Large intestine (tissue), 12 donors: Measurements from ENCODE around the gene HNF4A. TPM values are rescaled to one million over a fixed set of nuclear protein-coding genes. Genes with fewer than 3 reads are reported as not detected.

Experiments used
- DNase-seq, 2 donors: peaks; one replicate each; pipeline versions ENCODE4 v3.0.0 to v3.0.0-alpha.2; 2013
- H3K27ac ChIP-seq: one replicate; pipeline ENCODE4 v1.5.1; 2013; ENCODE audit warnings: low read length
- H3K27me3 ChIP-seq: 2 replicates; pipeline ENCODE4 v1.6.1; 2013; ENCODE audit warnings: low read length; ENCODE audit not compliant: control insufficient read depth, insufficient read depth
- H3K36me3 ChIP-seq: 2 replicates; pipeline ENCODE4 v1.6.1; 2013; ENCODE audit warnings: low read length; ENCODE audit not compliant: control insufficient read depth, insufficient read depth
- H3K4me1 ChIP-seq: one replicate; pipeline ENCODE4 v1.6.1; 2013; ENCODE audit warnings: low read length; ENCODE audit not compliant: control insufficient read depth, insufficient read depth
- H3K4me3 ChIP-seq: one replicate; pipeline ENCODE4 v1.5.1; 2013; ENCODE audit warnings: low read length
- H3K9me3 ChIP-seq: one replicate; pipeline ENCODE4 v1.6.1; 2013; ENCODE audit warnings: mild to moderate bottlenecking, low read depth, low read length, moderate library complexity; ENCODE audit not compliant: control insufficient read depth
- WGBS: methylation state at CpG from one replicate; pipeline ENCODE4 v1.1.5; 2013; ENCODE audit warnings: low lambda C conversion rate; ENCODE audit not compliant: insufficient coverage; 5-methylcytosine and 5-hydroxymethylcytosine counted together
- long read RNA-seq, 11 donors: transcript quantifications; one replicate each; lab custom pipeline, GENCODE V29; 2026
- polyA plus RNA-seq: library from polyadenylated mRNA; unstranded; fragments of 120-200 nt; gene quantifications from one replicate; pipeline ENCODE4 v1.2.1, GENCODE V29; 2013

Gene HNF4A
- 259 TPM for polyA plus RNA-seq
- long read RNA-seq, donor 1, full-length matches to known transcripts, result 20 of 33 reads
- long read RNA-seq, donor 1, partial matches to known transcripts, result 13 of 33 reads
- long read RNA-seq, donor 1, other reads (novel, unspliced or antisense), result 0 of 33 reads
- long read RNA-seq, donor 2, full-length matches to known transcripts, result 49 of 270 reads
- long read RNA-seq, donor 2, partial matches to known transcripts, result 221 of 270 reads
- long read RNA-seq, donor 2, other reads (novel, unspliced or antisense), result 0 of 270 reads
- long read RNA-seq, donor 3, full-length matches to known transcripts, result 42 of 208 reads
- long read RNA-seq, donor 3, partial matches to known transcripts, result 135 of 208 reads
- long read RNA-seq, donor 3, other reads (novel, unspliced or antisense), result 31 of 208 reads
- long read RNA-seq, donor 4, full-length matches to known transcripts, result 5 of 14 reads
- long read RNA-seq, donor 4, partial matches to known transcripts, result 9 of 14 reads
- long read RNA-seq, donor 4, other reads (novel, unspliced or antisense), result 0 of 14 reads
- long read RNA-seq, donor 5, full-length matches to known transcripts, result 20 of 20 reads
- long read RNA-seq, donor 5, partial matches to known transcripts, result 0 of 20 reads
- long read RNA-seq, donor 5, other reads (novel, unspliced or antisense), result 0 of 20 reads
- long read RNA-seq, donor 6, full-length matches to known transcripts, result 35 of 309 reads
- long read RNA-seq, donor 6, partial matches to known transcripts, result 236 of 309 reads
- long read RNA-seq, donor 6, other reads (novel, unspliced or antisense), result 38 of 309 reads
- long read RNA-seq, donor 7, partial matches to known transcripts, result 15 of 20 reads
- long read RNA-seq, donor 7, other reads (novel, unspliced or antisense), result 0 of 20 reads
- long read RNA-seq, donor 8, full-length matches to known transcripts, result 47 of 190 reads
- long read RNA-seq, donor 8, partial matches to known transcripts, result 115 of 190 reads
- long read RNA-seq, donor 8, other reads (novel, unspliced or antisense), result 28 of 190 reads
- long read RNA-seq, donor 9, full-length matches to known transcripts, result 26 of 98 reads
- long read RNA-seq, donor 9, partial matches to known transcripts, result 66 of 98 reads
- long read RNA-seq, donor 9, other reads (novel, unspliced or antisense), result 6 of 98 reads
- long read RNA-seq, donor 10, full-length matches to known transcripts, result 51 of 185 reads
- long read RNA-seq, donor 10, partial matches to known transcripts, result 100 of 185 reads
- long read RNA-seq, donor 10, other reads (novel, unspliced or antisense), result 34 of 185 reads
- long read RNA-seq, donor 11, full-length matches to known transcripts, result 23 of 244 reads
- long read RNA-seq, donor 11, partial matches to known transcripts, result 221 of 244 reads
- long read RNA-seq, donor 11, other reads (novel, unspliced or antisense), result 0 of 244 reads

- Histone ChIP-seq H3K27ac (peak within 1 kb of the TSS; percentile 96), H3K4me1 (peaks cover 28% of the 10 kb centered on the region), H3K4me3 (peak within 1 kb of the TSS; percentile 65), H3K36me3 (peaks cover 8% of the 10 kb centered on the region), H3K9me3 (no peaks in the 10 kb centered on the region), H3K27me3 (no peaks in the 10 kb centered on the region)
- no CpG with 5 or more reads among the region's 40 CpGs for WGBS
- DNase-seq, result peak; percentile 82 to 98
Measured at GRCh38 chr20:44355498-44356352, at the start of gene HNF4A. Gene HNF4A (plus strand): TSS chr20:44355699. CDS start chr20:44355805, 106 bp downstream.

GRCh38 chr20:44306927-44307326 is 48.6 kb upstream of the HNF4A start:
- Histone ChIP-seq H3K27ac (no peak overlapping the region), H3K9me3 (no peaks in the 10 kb centered on the region), H3K4me1 (peaks cover 23% of the 10 kb centered on the region), H3K4me3 (no peak overlapping the region), H3K27me3 (no peaks in the 10 kb centered on the region), H3K36me3 (peaks cover 4% of the 10 kb centered on the region)
- no peak for DNase-seq
- 80% methylated on average over 1 of the region's 9 CpGs for WGBS

GRCh38 chr20:44309763-44310663 is 45.5 kb upstream of the HNF4A start:
- peak in 1 of 2 donors; percentile 51 for DNase-seq
- 0% methylated on average over 1 of the region's 17 CpGs for WGBS
- Histone ChIP-seq H3K4me1 (peaks cover 10% of the 10 kb centered on the region), H3K9me3 (no peaks in the 10 kb centered on the region), H3K36me3 (peaks cover 4% of the 10 kb centered on the region), H3K27me3 (no peaks in the 10 kb centered on the region), H3K27ac (peak overlapping the region; percentile 26), H3K4me3 (peak overlapping the region; percentile 92)

- H3K4me3 ChIP-seq, result peak within 1 kb of the TSS; percentile 92
- no peaks in the 10 kb centered on the region for H3K27me3 ChIP-seq
- WGBS, result no CpG with 5 or more reads among the region's 70 CpGs
- DNase-seq, result peak; percentile 97 to 98
- H3K4me1 ChIP-seq, result peaks cover 10% of the 10 kb centered on the region
- H3K27ac ChIP-seq, result peak within 1 kb of the TSS; percentile 3
- H3K36me3 ChIP-seq, result peaks cover 4% of the 10 kb centered on the region
- H3K9me3 ChIP-seq, result no peaks in the 10 kb centered on the region
Measured at GRCh38 chr20:44310664-44311639, 44.5 kb upstream of the HNF4A start, which contains the start of gene FITM2. Gene FITM2 (minus strand): TSS chr20:44311202. CDS start chr20:44311148, 54 bp downstream.

GRCh38 chr20:44314870-44315269 is 40.6 kb upstream of the HNF4A start:
- no peak for DNase-seq
- Histone ChIP-seq H3K36me3 (no peaks in the 10 kb centered on the region), H3K9me3 (no peaks in the 10 kb centered on the region), H3K27ac (no peak overlapping the region), H3K4me3 (no peak overlapping the region), H3K27me3 (no peaks in the 10 kb centered on the region), H3K4me1 (peaks cover 6% of the 10 kb centered on the region)

- Histone ChIP-seq H3K27ac (no peak overlapping the region), H3K36me3 (no peaks in the 10 kb centered on the region), H3K4me1 (peaks cover 3% of the 10 kb centered on the region), H3K27me3 (no peaks in the 10 kb centered on the region), H3K4me3 (no peak overlapping the region), H3K9me3 (no peaks in the 10 kb centered on the region)
- no peak for DNase-seq
- WGBS, result 100% methylated on average over 2 of the region's 2 CpGs
Measured at GRCh38 chr20:44319839-44320422, 35.6 kb upstream of the HNF4A start.

- no CpG with 5 or more reads among the region's 1 CpG for WGBS
- Histone ChIP-seq H3K4me3 (no peak overlapping the region), H3K36me3 (no peaks in the 10 kb centered on the region), H3K27me3 (no peaks in the 10 kb centered on the region), H3K9me3 (no peaks in the 10 kb centered on the region), H3K4me1 (peaks cover 3% of the 10 kb centered on the region), H3K27ac (no peak overlapping the region)
- peak in 1 of 2 donors; percentile 32 for DNase-seq
Measured at GRCh38 chr20:44324343-44324742, 31.2 kb upstream of the HNF4A start.
